Activated T-helper 9 cell treated with anti-CD3 and anti-CD28 coated beads, Interleukin-2, amount 50 U/mL, for 16 hours (primary cell): ENCODE results near the gene SDSL.

Experiments
- DNase-seq: peaks from one replicate; pipeline ENCODE4 v3.0.0-alpha.2; 2020; ENCODE audit warnings: low read depth

SDSL gene

GRCh38 chr12:113422030-113422885, at the start of gene SDSL:
Gene SDSL, plus strand, starts transcription at chr12:113422380. Its CDS starts 5,603 bp downstream, at chr12:113427983.
- DNase-seq: no peak

- no peak for DNase-seq
These were observed 48.7 kb upstream of the SDSL start for GRCh38 chr12:113373440-113373839.

GRCh38 chr12:113373969-113374368, 48.2 kb upstream of the SDSL start:
- DNase-seq: no peak

GRCh38 chr12:113374823-113375428, 47.3 kb upstream of the SDSL start:
- DNase-seq: no peak

- DNase-seq: no peak
These were observed 43.9 kb upstream of the SDSL start for GRCh38 chr12:113378291-113378690.

- no peak for DNase-seq
These were observed 41.0 kb upstream of the SDSL start for GRCh38 chr12:113381220-113381619.

GRCh38 chr12:113382206-113382605, 40.0 kb upstream of the SDSL start:
- no peak for DNase-seq

GRCh38 chr12:113384778-113385177, 37.4 kb upstream of the SDSL start:
- DNase-seq: no peak

GRCh38 chr12:113385282-113385882, 36.8 kb upstream of the SDSL start:
- no peak for DNase-seq

- no peak for DNase-seq
These were observed 35.2 kb upstream of the SDSL start for GRCh38 chr12:113386866-113387566.

- DNase-seq: no peak
These were observed 34.5 kb upstream of the SDSL start for GRCh38 chr12:113387631-113388030.

- no peak for DNase-seq
These were observed 33.8 kb upstream of the SDSL start for GRCh38 chr12:113388351-113388750.

- no peak for DNase-seq
These were observed 31.8 kb upstream of the SDSL start for GRCh38 chr12:113390064-113391043.

GRCh38 chr12:113391145-113391544, 31.0 kb upstream of the SDSL start:
- DNase-seq: no peak

GRCh38 chr12:113391650-113392337, 30.4 kb upstream of the SDSL start:
- DNase-seq: no peak

GRCh38 chr12:113392520-113392919, 29.7 kb upstream of the SDSL start:
- no peak for DNase-seq

- no peak for DNase-seq
These were observed 29.1 kb upstream of the SDSL start for GRCh38 chr12:113392988-113393579.

- DNase-seq: no peak
These were observed 28.4 kb upstream of the SDSL start for GRCh38 chr12:113393749-113394148.

GRCh38 chr12:113395119-113395518, 27.1 kb upstream of the SDSL start:
- DNase-seq: no peak

GRCh38 chr12:113396200-113396599, 26.0 kb upstream of the SDSL start:
- no peak for DNase-seq
